Tongue (tissue), 2 donors: ENCODE measurements around the gene SPSB4. TPM values are rescaled to one million over a fixed set of nuclear protein-coding genes. Genes with fewer than 3 reads are reported as not detected.

Experiments used
- DNase-seq: peaks from one replicate; pipeline ENCODE4 v3.0.0-alpha.2; 2015
- total RNA-seq: library from RNA; depleted of rRNA; stranded (reverse); fragments of >200 nt; gene quantifications from one replicate; pipeline ENCODE4 v1.2.3, GENCODE V29; 2014

SPSB4 gene
- total RNA-seq, 1 donor from 2014 or later = 18.7 TPM

- peak; percentile 68 for DNase-seq
Measured at GRCh38 chr3:141152801-141153678, 101.9 kb downstream of the SPSB4 start.

- DNase-seq = no peak
Measured at GRCh38 chr3:141153679-141153966, 102.5 kb downstream of the SPSB4 start.

- peak; percentile 44 for DNase-seq
Measured at GRCh38 chr3:141164852-141165251, 113.7 kb downstream of the SPSB4 start.

- DNase-seq = no peak
Measured at GRCh38 chr3:141167681-141168080, 116.5 kb downstream of the SPSB4 start.

DNA sequence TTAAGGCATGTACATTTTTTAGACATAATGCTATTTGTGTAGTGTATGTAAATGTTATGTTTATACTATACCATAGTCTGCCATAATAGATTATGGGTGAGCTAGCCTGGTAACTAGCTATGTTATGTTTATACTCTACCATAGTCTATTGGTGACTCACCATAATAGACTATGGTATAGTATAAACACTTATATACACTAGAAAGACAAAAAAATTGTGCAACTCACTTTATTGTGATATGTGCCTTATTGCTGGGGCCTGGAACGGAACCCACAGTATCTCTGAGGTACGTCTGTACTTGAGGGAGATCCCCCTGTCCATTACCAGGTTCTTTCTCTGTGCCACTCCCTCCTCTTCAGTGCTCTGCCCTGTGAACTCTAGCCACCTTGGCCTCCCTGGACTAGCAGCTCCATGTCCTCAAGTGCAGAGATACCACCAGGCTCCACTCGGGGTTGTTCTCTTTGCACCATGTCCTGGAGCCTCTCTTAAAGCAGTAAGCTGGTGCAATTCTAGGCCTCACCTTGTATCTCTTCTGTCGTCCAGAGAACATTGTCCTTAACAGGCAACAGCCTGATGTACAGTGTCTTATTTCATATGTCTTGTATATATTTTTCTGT, 119.6 kb downstream of the SPSB4 start:
- no peak for DNase-seq

- no peak for DNase-seq
Measured at GRCh38 chr3:141174674-141175073, 123.5 kb downstream of the SPSB4 start.

GRCh38 chr3:141176775-141177174, 125.6 kb downstream of the SPSB4 start:
- no peak for DNase-seq

GRCh38 chr3:141178026-141178425, 126.9 kb downstream of the SPSB4 start:
- no peak for DNase-seq

DNA sequence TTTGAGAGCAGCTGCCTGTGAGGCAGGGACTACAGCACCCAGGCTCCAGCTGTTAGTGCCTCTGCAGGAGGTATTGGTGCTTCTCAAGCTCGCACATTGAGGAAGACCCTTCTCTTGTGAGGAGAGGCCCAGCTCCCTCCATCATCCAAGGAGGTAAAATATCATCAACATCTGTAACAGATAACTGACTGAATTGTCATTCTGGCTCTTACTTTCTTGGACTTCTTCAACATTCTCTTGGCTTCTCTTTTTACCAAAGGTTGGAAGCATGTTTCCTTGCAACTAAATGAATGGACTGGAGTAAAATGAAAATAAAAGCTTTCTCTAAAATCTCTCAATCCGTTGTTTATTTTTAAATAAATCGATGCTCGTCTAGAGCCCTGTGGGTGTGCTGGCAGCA, 127.4 kb downstream of the SPSB4 start:
- DNase-seq = peak; percentile 27

- DNase-seq = no peak
Measured at GRCh38 chr3:141179983-141180382, 128.8 kb downstream of the SPSB4 start.

DNA sequence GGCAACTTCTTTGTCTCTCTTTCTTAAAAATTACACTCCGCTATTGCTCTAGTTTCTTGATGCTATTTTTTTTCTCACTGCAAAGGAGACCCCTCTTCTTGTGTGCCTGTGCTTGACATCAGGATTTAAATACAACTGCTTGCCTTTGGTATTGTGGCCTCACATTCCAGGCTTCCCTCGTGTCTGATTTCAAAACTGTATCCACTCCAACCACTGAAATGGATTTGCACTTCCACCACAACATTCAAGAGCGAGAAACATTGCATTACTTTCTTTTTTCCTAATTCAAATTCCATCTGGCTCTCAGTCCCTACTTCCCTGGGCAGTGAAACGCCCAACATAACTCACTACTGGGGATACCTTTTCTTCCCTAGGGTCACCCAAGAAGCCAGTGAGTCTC, 130.0 kb downstream of the SPSB4 start:
- peak; percentile 25 for DNase-seq

DNA sequence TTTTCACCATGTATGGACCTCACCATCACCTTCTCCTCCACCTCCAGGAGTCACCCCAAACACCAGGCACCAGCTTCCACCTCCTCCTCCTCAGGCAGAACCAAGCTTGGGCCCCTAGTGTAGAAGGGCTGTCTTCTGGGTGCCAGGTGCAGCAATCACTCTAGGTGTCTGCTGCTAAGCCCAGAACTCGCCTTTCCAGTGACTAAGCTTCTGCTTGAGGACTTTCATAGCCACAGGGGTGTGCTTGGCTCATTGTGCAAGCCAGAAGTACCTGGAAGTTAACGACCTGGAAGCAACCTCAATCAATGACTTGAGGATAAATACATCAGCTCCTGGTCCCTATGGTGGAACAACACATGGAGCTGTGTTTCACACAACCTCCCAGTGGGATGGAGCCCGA, 130.7 kb downstream of the SPSB4 start:
- DNase-seq = no peak

- peak; percentile 14 for DNase-seq
Measured at GRCh38 chr3:141183606-141184005, 132.5 kb downstream of the SPSB4 start.

- no peak for DNase-seq
Measured at GRCh38 chr3:141184430-141184829, 133.3 kb downstream of the SPSB4 start.

- DNase-seq = no peak
Measured at GRCh38 chr3:141191097-141191749, 140.1 kb downstream of the SPSB4 start.

DNA sequence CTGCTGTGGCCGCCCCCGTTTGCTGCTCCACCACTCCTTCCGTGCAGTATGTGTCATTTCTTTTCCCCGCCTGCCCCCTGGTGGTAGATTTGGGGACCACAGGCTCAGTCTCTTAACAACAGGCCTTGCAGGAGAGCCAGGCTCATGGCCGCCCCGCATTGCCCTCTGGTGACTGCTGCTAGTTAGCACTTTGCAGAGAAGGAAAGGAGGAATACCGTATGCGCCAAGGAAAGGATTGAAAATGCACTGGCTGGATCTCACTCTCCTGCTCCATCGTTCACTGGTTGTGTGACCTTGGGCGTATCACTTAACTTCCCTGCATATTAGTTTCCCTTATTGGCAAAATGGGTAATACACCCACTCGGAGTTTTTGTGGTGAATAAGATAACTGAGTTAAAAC, 141.2 kb downstream of the SPSB4 start:
- peak; percentile 99 for DNase-seq

DNA sequence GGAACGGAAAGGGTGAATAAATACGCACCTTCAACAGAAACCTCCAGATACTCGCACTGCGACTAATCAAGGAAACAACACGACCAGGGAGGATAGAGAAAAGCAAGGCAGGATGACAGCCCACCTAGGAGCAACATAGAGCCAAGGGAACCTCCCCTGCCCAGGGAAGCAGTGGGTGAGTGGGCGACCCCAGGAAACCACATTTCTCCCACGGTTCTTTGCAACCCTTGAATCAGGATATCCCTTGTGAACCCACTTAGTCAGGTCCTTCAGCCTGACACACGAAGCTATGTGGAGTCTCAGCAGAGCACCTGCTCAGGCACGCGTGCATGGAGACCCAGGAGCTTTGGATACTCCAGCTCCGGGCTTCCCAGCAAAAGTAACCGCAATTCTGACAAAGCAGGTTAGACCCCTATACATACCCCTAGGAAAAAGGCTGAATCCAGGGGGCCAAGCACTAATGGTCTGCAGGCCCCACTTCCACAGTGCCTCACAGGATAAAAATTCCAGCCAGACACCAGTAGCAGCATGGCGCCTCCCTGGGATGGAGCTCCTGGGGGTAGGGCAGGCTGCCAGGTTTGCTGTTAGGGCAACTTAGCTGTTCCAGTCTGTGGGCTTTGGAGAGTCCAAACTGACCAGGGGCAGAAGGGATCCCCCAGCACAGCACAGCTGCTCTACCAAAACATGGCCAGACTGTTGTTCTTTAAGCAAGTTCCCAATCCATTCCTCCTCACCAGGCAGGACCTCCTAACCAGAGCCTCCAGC, 142.1 kb downstream of the SPSB4 start:
- no peak for DNase-seq

Other genes with a start within 250 kb of the SPSB4 start
- gene SLC25A36, start 109.5 kb upstream of the SPSB4 start, total RNA-seq = 168 TPM
- 20.7 TPM for gene PXYLP1, start 180.5 kb downstream of the SPSB4 start, total RNA-seq